ENCODE measurements around the gene SEMA4B.
"Not testable (repeated sequence)": the region's sequence is repeated elsewhere in the genome, so short reads cannot be mapped to it uniquely, and the experiment has no call there.

The SEMA4B gene

DNA sequence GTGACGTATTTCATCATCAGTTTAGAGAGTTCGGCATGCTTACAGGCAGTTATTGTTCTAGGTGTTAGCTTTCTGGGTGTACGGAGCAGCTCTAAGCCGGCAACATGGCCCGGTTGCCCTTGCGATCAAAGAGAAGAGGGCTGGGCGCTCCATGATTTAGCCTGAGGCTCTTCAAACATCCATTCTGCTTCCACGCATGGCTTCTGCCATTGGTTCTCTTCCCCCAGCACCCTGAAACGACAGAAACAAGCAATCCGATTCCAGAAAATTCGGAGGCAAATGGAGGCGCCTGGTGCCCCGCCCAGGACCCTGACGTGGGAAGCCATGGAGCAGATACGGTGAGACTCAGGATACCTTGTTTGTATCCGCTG is 64.9 kb downstream of the SEMA4B start:
- ChIA-PET CTCF (interaction anchor here (0.6 kb wide), 1 partner anchor 621 kb away, joined by 6 read pairs; no protein-coding TSS in a partner anchor), POLR2A (ENCODE audit: low non-redundant PET) (interaction anchor here (0.6 kb wide), 1 partner anchor 26 kb away, joined by 3 read pairs; no protein-coding TSS in a partner anchor)
- peak; percentile 44 for DNase-seq (ENCODE audit: low spot score)

DNA sequence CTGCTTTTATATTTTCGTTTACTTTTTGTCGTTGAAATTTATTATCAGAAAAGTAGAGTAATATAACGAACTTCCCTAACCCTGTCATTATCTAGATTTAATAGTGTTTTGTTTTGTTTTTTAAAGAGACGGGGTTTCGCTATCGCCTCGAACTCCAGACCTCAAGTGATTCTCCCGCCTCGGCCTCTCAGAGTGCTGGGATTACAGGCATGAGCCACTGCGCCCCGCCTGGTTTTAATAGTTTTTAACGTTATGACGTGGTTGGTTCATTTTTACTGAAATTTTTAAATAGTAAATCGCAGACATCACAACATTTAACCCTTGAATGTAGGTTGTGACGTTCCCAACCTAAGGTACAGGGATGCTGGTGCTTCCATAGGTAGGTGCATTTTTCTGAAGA is 65.4 kb downstream of the SEMA4B start:
- POLR2A ChIA-PET (ENCODE audit: low non-redundant PET) = no interaction called here
- DNase-seq (ENCODE audit: low spot score) = no peak
- CTCF ChIA-PET = interaction anchor here (0.6 kb wide), 1 partner anchor 620 kb away, joined by 6 read pairs; no protein-coding TSS in a partner anchor
- H3K27ac ChIP-seq = peak overlapping the region; percentile 95
- TF ChIP-seq, protein P1, sequence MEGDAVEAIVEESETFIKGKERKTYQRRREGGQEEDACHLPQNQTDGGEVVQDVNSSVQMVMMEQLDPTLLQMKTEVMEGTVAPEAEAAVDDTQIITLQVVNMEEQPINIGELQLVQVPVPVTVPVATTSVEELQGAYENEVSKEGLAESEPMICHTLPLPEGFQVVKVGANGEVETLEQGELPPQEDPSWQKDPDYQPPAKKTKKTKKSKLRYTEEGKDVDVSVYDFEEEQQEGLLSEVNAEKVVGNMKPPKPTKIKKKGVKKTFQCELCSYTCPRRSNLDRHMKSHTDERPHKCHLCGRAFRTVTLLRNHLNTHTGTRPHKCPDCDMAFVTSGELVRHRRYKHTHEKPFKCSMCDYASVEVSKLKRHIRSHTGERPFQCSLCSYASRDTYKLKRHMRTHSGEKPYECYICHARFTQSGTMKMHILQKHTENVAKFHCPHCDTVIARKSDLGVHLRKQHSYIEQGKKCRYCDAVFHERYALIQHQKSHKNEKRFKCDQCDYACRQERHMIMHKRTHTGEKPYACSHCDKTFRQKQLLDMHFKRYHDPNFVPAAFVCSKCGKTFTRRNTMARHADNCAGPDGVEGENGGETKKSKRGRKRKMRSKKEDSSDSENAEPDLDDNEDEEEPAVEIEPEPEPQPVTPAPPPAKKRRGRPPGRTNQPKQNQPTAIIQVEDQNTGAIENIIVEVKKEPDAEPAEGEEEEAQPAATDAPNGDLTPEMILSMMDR (conservative IDR thresholded peaks at IDR 0.05; ENCODE audit: low read depth) = no peak

More for the DNA sequence above, 64.9 kb downstream of the SEMA4B start:
- H3K27ac ChIP-seq = peak overlapping the region; percentile 95
- TF ChIP-seq, protein P1 (conservative IDR thresholded peaks at IDR 0.05; ENCODE audit: low read depth) = no peak

DNA sequence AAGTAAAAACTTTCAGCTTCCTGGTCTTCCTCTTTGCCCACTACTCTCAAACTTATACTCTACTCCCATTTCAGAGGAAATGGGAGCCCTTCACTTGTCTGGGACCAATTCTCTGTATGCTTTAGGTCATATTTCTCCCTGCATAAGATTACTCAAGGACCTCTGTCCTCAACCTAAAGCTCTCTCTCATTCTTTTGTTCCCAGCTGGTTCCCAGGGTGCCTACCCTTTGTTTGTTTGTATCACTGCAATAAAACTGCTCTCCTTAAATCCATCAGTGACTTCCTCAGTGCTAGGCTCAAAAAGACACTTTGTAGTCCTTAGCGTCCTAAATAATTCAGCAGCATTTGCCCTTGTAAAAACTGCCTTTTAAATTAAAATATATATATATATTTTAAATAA is 67.3 kb downstream of the SEMA4B start:
- CTCF ChIA-PET = interaction anchor here (0.6 to 1.4 kb wide), 2 partner anchors 25 to 153 kb away, joined by 3 to 4 read pairs; no protein-coding TSS in a partner anchor
- POLR2A ChIA-PET (ENCODE audit: low non-redundant PET) = interaction anchor here (0.7 kb wide), 1 partner anchor 565 kb away, joined by 5 read pairs; no protein-coding TSS in a partner anchor
- no peak overlapping the region for H3K27ac ChIP-seq
- TF ChIP-seq, protein P1 (conservative IDR thresholded peaks at IDR 0.05; ENCODE audit: low read depth) = no peak
- DNase-seq (ENCODE audit: low spot score) = no peak

DNA sequence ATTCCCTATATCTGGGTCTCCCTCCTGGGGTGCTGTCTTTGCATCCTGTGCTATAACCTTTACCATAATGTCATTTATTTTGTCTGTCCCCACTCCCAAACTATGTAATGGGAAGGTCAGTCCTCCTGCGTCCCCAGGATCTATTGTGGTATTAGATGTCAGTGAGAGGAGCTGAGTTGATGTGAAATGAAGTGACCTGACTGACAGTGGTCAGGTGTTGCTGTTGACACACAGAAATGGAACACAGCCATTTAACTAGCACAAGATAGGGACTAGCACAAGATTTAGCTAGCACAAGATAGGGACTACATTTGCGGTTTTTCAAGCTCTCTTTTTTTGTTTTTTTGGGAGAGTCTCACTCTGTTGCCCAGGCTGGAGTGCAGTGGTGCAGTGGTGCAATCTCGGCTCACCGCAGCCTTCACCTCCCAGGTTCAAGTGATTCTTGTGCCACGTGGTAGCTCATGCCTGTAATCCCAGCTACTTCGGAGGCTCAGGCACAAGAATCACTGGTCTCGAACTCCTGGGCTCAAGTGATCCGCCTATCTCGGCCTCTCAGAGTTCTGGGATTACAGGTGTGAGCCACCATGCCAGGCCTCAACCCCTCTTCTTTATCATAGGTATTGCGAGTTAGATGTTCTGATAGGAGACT is 69.5 kb downstream of the SEMA4B start:
- TF ChIP-seq, protein P1 (conservative IDR thresholded peaks at IDR 0.05; ENCODE audit: low read depth) = no peak
- ChIA-PET CTCF (interaction anchor here (1.5 kb wide), 1 partner anchor 17 kb away, joined by 8 read pairs; no protein-coding TSS in a partner anchor), POLR2A (ENCODE audit: low non-redundant PET) (no interaction called here)
- H3K27ac ChIP-seq = peak overlapping the region; percentile 31
- no peak for DNase-seq (ENCODE audit: low spot score)

- DNase-seq (ENCODE audit: low spot score) = no peak
- TF ChIP-seq, protein P1 (conservative IDR thresholded peaks at IDR 0.05; ENCODE audit: low read depth) = no peak
- H3K27ac ChIP-seq = peak overlapping the region; percentile 31
- ChIA-PET CTCF (no interaction called here), POLR2A (ENCODE audit: low non-redundant PET) (interaction anchor here (0.5 kb wide), 1 partner anchor 49 kb away, joined by 11 read pairs; no protein-coding TSS in a partner anchor)
Measured at GRCh38 chr15:90271459-90272166, 70.5 kb downstream of the SEMA4B start.

DNA sequence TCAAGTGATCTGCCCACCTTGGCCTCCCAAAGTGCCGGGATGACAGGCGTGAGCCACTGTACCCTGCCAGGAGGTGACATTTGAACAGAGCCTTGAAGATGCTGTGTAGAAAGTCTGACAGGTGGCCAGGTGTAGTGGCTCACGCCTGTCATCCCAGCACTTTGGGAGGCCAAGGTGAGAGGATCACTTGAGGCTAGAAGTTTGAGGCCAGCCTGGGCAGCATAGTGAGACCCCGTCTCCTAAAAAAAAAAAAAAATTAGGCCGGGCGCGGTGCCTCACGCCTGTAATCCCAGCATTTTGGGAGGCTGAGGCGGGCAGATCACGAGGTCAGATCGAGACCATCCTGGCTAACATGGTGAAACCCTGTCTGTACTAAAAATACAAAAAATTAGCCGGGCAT is 77.3 kb downstream of the SEMA4B start:
- CTCF ChIA-PET = interaction anchor here (0.6 kb wide), 1 partner anchor 46 kb away, joined by 3 read pairs; no protein-coding TSS in a partner anchor
- DNase-seq (ENCODE audit: low spot score); POLR2A ChIA-PET (ENCODE audit: low non-redundant PET); H3K27ac ChIP-seq: not testable (repeated sequence)
